B cell (primary cell): ENCODE data around the gene SSX2IP. TPM values are rescaled to one million over a fixed set of nuclear protein-coding genes. Genes with fewer than 3 reads are reported as not detected.

Experiments used
- ATAC-seq: fragments of 200-7000 bp; cut with Tn5 transposase; one replicate; pipeline ENCODE4 v1.10.0; 2021; ENCODE audit warnings: low read depth, mild to moderate bottlenecking, moderate number of reproducible peaks, moderate library complexity
- CTCF ChIA-PET: fragments of 350-600 bp; sonication (Branson Sonifier 250); formaldehyde crosslinking; loops from one replicate; lab custom pipeline; 2021; ENCODE audit warnings: antibody characterized with exemption, inconsistent platforms; lab: Charles Lee
- POLR2A ChIA-PET: fragments of 350-600 bp; sonication (Branson Sonifier 250); formaldehyde crosslinking; loops from one replicate; lab custom pipeline; 2021; ENCODE audit warnings: antibody characterized with exemption; lab: Charles Lee
- DNase-seq: peaks from one replicate; pipeline ENCODE4 v3.0.0; 2013
- H2AFZ ChIP-seq: 2 replicates; pipeline ENCODE4 v1.6.1; 2012; ENCODE audit warnings: mild to moderate bottlenecking, low read depth, low read length; ENCODE audit not compliant: insufficient read depth, poor library complexity, severe bottlenecking
- H3K27ac ChIP-seq, 2 donors: 1 replicate in 1 of 2; 2 replicates in 1 of 2; pipeline ENCODE4 v1.5.1; 2012 to 2013; ENCODE audit warnings: low read length in 2 of 2, mild to moderate bottlenecking in 2 of 2, moderate library complexity in 1 of 2
- H3K27me3 ChIP-seq, 4 experiments: fragments of 200-600 bp in 1 of 4; sonication (generic) in 1 of 4; replicated peaks in 1 of 4; 1 replicate in 2 of 4; 2 replicates in 2 of 4; pipeline versions ENCODE4 v1.6.1 to v1.7.0; 2013 to 2016; ENCODE audit warnings: low read length in 3 of 4, mild to moderate bottlenecking in 2 of 4, mixed read lengths in 1 of 4, moderate library complexity in 1 of 4; ENCODE audit not compliant: insufficient read depth in 4 of 4, control insufficient read depth in 3 of 4; ENCODE audit errors: control extremely low read depth in 1 of 4
- H3K36me3 ChIP-seq, 2 experiments: replicated peaks in 1 of 2; 1 replicate in 1 of 2; 2 replicates in 1 of 2; pipeline versions ENCODE4 v1.6.1 to v1.7.1; 2013; ENCODE audit warnings: low read length in 1 of 2; ENCODE audit not compliant: insufficient read depth in 2 of 2, control insufficient read depth in 1 of 2; ENCODE audit errors: control extremely low read depth in 1 of 2, extremely low read depth in 1 of 2
- H3K4me1 ChIP-seq, 2 donors: fragments of 200-600 bp in 1 of 2; sonication (generic) in 1 of 2; 1 replicate in 1 of 2; 2 replicates in 1 of 2; pipeline versions ENCODE4 v1.5.1 to v1.6.1; 2013 to 2017; ENCODE audit warnings: low read length in 2 of 2; ENCODE audit not compliant: control insufficient read depth in 2 of 2, insufficient read depth in 2 of 2
- H3K4me2 ChIP-seq: replicated peaks from 2 replicates; pipeline ENCODE3; 2012; ENCODE audit warnings: mild to moderate bottlenecking, low read depth, low read length; ENCODE audit not compliant: poor library complexity, severe bottlenecking
- H3K4me3 ChIP-seq, 5 experiments: fragments of 200-600 bp in 1 of 5; sonication (generic) in 1 of 5; 1 replicate in 3 of 5; 2 replicates in 2 of 5; pipeline versions ENCODE4 v1.5.1 to v1.7.0; 2011 to 2016; ENCODE audit warnings: low read length in 4 of 5, mild to moderate bottlenecking in 4 of 5, low read depth in 2 of 5, control low read depth in 1 of 5, moderate library complexity in 1 of 5; ENCODE audit not compliant: insufficient read depth in 1 of 5; ENCODE audit errors: control extremely low read depth in 1 of 5, extremely low read depth in 1 of 5
- H3K79me2 ChIP-seq: fragments of 200-600 bp; sonication (generic); one replicate; pipeline ENCODE4 v1.6.0; 2016; ENCODE audit warnings: low read length; ENCODE audit not compliant: control insufficient read depth, insufficient read depth
- H3K9ac ChIP-seq: fragments of 200-600 bp; sonication (generic); 2 replicates; pipeline ENCODE4 v1.6.1; 2017; ENCODE audit warnings: mild to moderate bottlenecking, low read length, moderate library complexity
- H3K9me3 ChIP-seq, 3 donors: one replicate each; pipeline versions ENCODE4 v1.6.1 to v1.7.1; 2013; ENCODE audit warnings: low read length in 2 of 3; ENCODE audit not compliant: control insufficient read depth in 2 of 3, insufficient read depth in 1 of 3; ENCODE audit errors: control extremely low read depth in 1 of 3
- H4K20me1 ChIP-seq: 2 replicates; pipeline ENCODE4 v1.6.0; 2012; ENCODE audit warnings: mild to moderate bottlenecking, low read length; ENCODE audit not compliant: insufficient read depth, control insufficient read depth, poor library complexity, severe bottlenecking
- H3K27ac Mint-ChIP-seq: one replicate; pipeline ENCODE4 v1.8.0; 2021; ENCODE audit warnings: mixed read lengths
- H3K27me3 Mint-ChIP-seq: one replicate; pipeline ENCODE4 v1.8.0; 2021; ENCODE audit warnings: mixed read lengths
- H3K4me1 Mint-ChIP-seq: one replicate; pipeline ENCODE4 v1.8.0; 2021; ENCODE audit warnings: mixed read lengths
- H3K4me3 Mint-ChIP-seq: one replicate; pipeline ENCODE4 v1.8.0; 2021; ENCODE audit warnings: mixed read lengths
- H3K9me3 Mint-ChIP-seq: one replicate; pipeline ENCODE4 v1.8.0; 2022; ENCODE audit warnings: mixed read lengths; ENCODE audit not compliant: insufficient read depth
- EZH2 ChIP-seq: IDR thresholded peaks from 2 replicates; pipeline ENCODE4 v1.6.1; 2012; ENCODE audit warnings: borderline replicate concordance, low read depth, mild to moderate bottlenecking, moderate library complexity, low read length; ENCODE audit not compliant: insufficient read depth, poor library complexity, severe bottlenecking
- WGBS: methylation state at CpG from one replicate; pipeline ENCODE4 v1.1.5; 2013; ENCODE audit warnings: missing lambda C conversion rate; ENCODE audit not compliant: insufficient coverage; 5-methylcytosine and 5-hydroxymethylcytosine counted together
- intact Hi-C: fragments of 100-400 bp; cut with micrococcal nuclease; formaldehyde crosslinking; loops from one replicate; pipeline ENCODE4 v1.10.0; 2022
- polyA plus RNA-seq: library from polyadenylated mRNA; depleted of rRNA; stranded (reverse); fragments of >200 nt; gene quantifications from 2 replicates; pipeline ENCODE4 v1.2.3, GENCODE V29; 2012
- total RNA-seq, 2 donors: library from RNA; stranded (reverse); fragments of 120-200 nt in 1 of 2; gene quantifications; 1 replicate in 1 of 2; 2 replicates in 1 of 2; pipeline versions ENCODE4 v1.2.3 to v1.2.4, GENCODE V29; 2013 to 2022
- TF ChIP-seq, protein P1 (sequence below): fragments of 200-600 bp; IDR thresholded peaks from one replicate; pipeline ENCODE4 v1.8.0; 2022; ENCODE audit warnings: antibody characterized with exemption, mild to moderate bottlenecking

Gene SSX2IP
- total and polyA plus RNA-seq, 2 donors (not counting 1 experiment from before 2014, with no cell fraction given): 0.95 to 10.3 TPM

DNA sequence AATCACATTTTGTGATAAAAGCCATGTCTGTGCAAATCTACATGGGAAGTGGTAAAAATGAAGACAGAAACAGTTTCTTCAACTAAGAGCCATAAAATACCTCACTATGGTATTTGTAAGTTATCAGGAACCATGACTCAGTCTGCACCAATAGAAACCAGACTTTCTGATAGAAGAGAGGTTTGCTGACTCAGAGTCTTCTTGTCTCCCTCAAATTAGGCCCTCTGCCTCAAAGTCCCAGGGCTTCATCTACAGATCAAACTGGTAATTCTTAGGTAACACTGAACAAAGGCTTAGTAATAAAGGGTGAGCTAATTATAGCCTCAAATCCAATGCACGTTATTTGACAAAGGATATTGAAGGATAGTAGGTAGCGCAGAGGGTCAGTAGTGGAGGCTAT, 30.9 kb upstream of the SSX2IP start:
- Histone ChIP-seq H3K36me3 (no peaks in the 10 kb centered on the region), H3K9ac (no peak overlapping the region), H4K20me1 (no peaks in the 10 kb centered on the region), H3K79me2 (no peaks in the 10 kb centered on the region), H3K9me3 (no peaks in the 10 kb centered on the region), H2AFZ (no peak overlapping the region), H3K27ac (no peak overlapping the region), H3K4me1 (no peaks in the 10 kb centered on the region), H3K27me3 (peaks cover 0 to 4% (median 0%) of the 10 kb centered on the region in 4 experiments), H3K4me2 (no peak overlapping the region), H3K4me3 (no peak overlapping the region)
- Mint-ChIP-seq H3K4me1 (no peaks in the 10 kb centered on the region), H3K9me3 (no peaks in the 10 kb centered on the region), H3K27me3 (peaks cover 9% of the 10 kb centered on the region), H3K27ac (no peak overlapping the region), H3K4me3 (no peak overlapping the region)
- POLR2A ChIA-PET: no interaction called here
- no peak for TF ChIP-seq EZH2
- TF ChIP-seq, protein P1, sequence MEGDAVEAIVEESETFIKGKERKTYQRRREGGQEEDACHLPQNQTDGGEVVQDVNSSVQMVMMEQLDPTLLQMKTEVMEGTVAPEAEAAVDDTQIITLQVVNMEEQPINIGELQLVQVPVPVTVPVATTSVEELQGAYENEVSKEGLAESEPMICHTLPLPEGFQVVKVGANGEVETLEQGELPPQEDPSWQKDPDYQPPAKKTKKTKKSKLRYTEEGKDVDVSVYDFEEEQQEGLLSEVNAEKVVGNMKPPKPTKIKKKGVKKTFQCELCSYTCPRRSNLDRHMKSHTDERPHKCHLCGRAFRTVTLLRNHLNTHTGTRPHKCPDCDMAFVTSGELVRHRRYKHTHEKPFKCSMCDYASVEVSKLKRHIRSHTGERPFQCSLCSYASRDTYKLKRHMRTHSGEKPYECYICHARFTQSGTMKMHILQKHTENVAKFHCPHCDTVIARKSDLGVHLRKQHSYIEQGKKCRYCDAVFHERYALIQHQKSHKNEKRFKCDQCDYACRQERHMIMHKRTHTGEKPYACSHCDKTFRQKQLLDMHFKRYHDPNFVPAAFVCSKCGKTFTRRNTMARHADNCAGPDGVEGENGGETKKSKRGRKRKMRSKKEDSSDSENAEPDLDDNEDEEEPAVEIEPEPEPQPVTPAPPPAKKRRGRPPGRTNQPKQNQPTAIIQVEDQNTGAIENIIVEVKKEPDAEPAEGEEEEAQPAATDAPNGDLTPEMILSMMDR: no peak
- CTCF ChIA-PET: interaction anchor here (0.8 to 2.0 kb wide), 2 partner anchors 32 to 52 kb away, joined by 3 to 11 read pairs; no protein-coding TSS in a partner anchor
- 100% methylated on average over 1 of the region's 2 CpGs for WGBS
- ATAC-seq: no peak
- intact Hi-C loops: no loop called here
- DNase-seq: no peak

DNA sequence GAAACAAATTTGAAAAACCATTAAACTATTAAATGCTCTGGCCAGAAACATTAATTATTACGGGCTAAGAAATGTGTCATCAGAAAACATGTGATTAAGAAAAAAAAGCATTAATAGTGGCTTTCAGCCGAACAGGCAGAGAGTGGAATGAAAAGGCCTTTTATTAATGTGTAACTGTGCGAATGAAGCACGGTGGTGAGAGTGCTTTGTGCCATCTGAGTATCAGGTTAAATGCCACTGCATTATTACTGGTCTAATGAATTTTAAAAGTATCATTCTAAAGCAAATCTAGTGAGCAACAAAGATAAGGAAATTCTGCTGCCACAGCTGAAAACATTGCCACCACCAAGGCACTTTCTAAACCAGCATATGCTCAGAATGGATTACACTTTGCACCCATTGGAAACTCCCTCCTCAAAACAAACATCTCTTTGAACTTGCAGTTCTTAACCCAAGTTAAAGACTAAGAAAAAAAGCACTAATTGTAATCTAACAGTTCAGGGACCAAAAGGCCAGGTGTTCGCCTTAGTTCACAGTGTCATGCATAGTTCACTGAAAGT, 30.0 kb upstream of the SSX2IP start:
- Histone ChIP-seq H3K27me3 (peaks cover 0 to 4% (median 0%) of the 10 kb centered on the region in 4 experiments), H4K20me1 (no peaks in the 10 kb centered on the region), H3K4me1 (no peaks in the 10 kb centered on the region), H3K9ac (no peak overlapping the region), H3K36me3 (no peaks in the 10 kb centered on the region), H3K9me3 (no peaks in the 10 kb centered on the region), H3K4me3 (no peak overlapping the region), H3K4me2 (no peak overlapping the region), H3K27ac (no peak overlapping the region), H3K79me2 (no peaks in the 10 kb centered on the region), H2AFZ (no peak overlapping the region)
- peaks cover 9% of the 10 kb centered on the region for H3K27me3 Mint-ChIP-seq
- TF ChIP-seq, protein P1: no peak
- TF ChIP-seq EZH2: no peak
- POLR2A ChIA-PET: no interaction called here
- no peaks in the 10 kb centered on the region for H3K9me3 Mint-ChIP-seq
- DNase-seq (no peak), ATAC-seq (no peak)
- CTCF ChIA-PET: no interaction called here
- no peaks in the 10 kb centered on the region for H3K4me1 Mint-ChIP-seq
- WGBS: 100% methylated on average over 4 of the region's 5 CpGs
- intact Hi-C loops: no loop called here
- no peak overlapping the region for H3K4me3 Mint-ChIP-seq
- H3K27ac Mint-ChIP-seq: no peak overlapping the region
